HepG2 (cell line): Measurements from ENCODE around the gene THOP1. TPM values are rescaled to one million over a fixed set of nuclear protein-coding genes. Genes with fewer than 3 reads are reported as not detected.
A peak's percentile ranks its signal among the peaks of the same experiment; 100 is the strongest.

Experiments used
- DNMT3B ChIP-seq: conservative IDR thresholded peaks from 2 replicates; pipeline ENCODE4 v1.6.1; 2016; ENCODE audit warnings: missing biosample characterization, control low read depth
- EHMT2 ChIP-seq: fragments of 200-600 bp; sonication (generic); IDR thresholded peaks from 2 replicates; pipeline ENCODE4 v1.7.0; 2017; ENCODE audit warnings: antibody characterized with exemption, low read depth, low read length, borderline replicate concordance
- ETV5 ChIP-seq: IDR thresholded peaks from 2 replicates; pipeline ENCODE4 v1.6.1; 2018; ENCODE audit warnings: missing biosample characterization, missing genetic modification reagents, inconsistent platforms, borderline replicate concordance
- FOXP4 ChIP-seq: sonication (generic); formaldehyde crosslinking; IDR thresholded peaks from 2 replicates; pipeline ENCODE4 v1.4.0; 2020; ENCODE audit warnings: missing genetic modification reagents
- HMGA1 ChIP-seq: sonication (generic); formaldehyde crosslinking; conservative IDR thresholded peaks from 2 replicates; pipeline ENCODE4 v1.4.0; 2020; ENCODE audit warnings: missing genetic modification reagents
- NFATC3 ChIP-seq: sonication (generic); formaldehyde crosslinking; IDR thresholded peaks from 2 replicates; pipeline ENCODE4 v1.5.1; 2020; ENCODE audit warnings: mild to moderate bottlenecking, missing genetic modification reagents
- NFIB ChIP-seq: sonication (generic); formaldehyde crosslinking; IDR thresholded peaks from 2 replicates; pipeline ENCODE4 v1.9.0; 2021; ENCODE audit warnings: missing genetic modification reagents, mild to moderate bottlenecking, borderline replicate concordance
- NR2F6 ChIP-seq, 2 experiments: IDR thresholded peaks; 2 replicates each; pipeline ENCODE4 v1.6.1; 2016; ENCODE audit warnings: antibody characterized with exemption in 1 of 2, mild to moderate bottlenecking in 1 of 2
- PTBP1 ChIP-seq: fragments of 200-400 bp; formaldehyde crosslinking; IDR thresholded peaks from 2 replicates; pipeline ENCODE4 v1.6.1; 2018; ENCODE audit warnings: low read length, low read depth; ENCODE audit not compliant: poor library complexity, severe bottlenecking
- RXRB ChIP-seq: IDR thresholded peaks from 2 replicates; pipeline ENCODE4 v1.6.1; 2016; ENCODE audit warnings: borderline replicate concordance, missing genetic modification reagents, missing compliant biosample characterization
- TBP ChIP-seq: sonication (generic); formaldehyde crosslinking; IDR thresholded peaks from 2 replicates; pipeline ENCODE4 v1.5.0; 2020; ENCODE audit warnings: missing genetic modification reagents
- TMF1 ChIP-seq: sonication (generic); formaldehyde crosslinking; IDR thresholded peaks from 2 replicates; pipeline ENCODE4 v1.8.1; 2022; ENCODE audit warnings: low read depth, missing genetic modification reagents
- ZFP36L1 ChIP-seq: sonication (generic); formaldehyde crosslinking; IDR thresholded peaks from 2 replicates; pipeline ENCODE4 v1.8.0; 2022; ENCODE audit warnings: mild to moderate bottlenecking, missing genetic modification reagents, moderate library complexity
- ZNF256 ChIP-seq: sonication (generic); formaldehyde crosslinking; conservative IDR thresholded peaks from 2 replicates; pipeline ENCODE4 v1.4.0; 2020; ENCODE audit warnings: missing genetic modification reagents
- ZNF879 ChIP-seq: sonication (generic); formaldehyde crosslinking; IDR thresholded peaks from 2 replicates; pipeline ENCODE4 v1.8.1; 2023; ENCODE audit warnings: missing genetic modification reagents
- polyA plus RNA-seq, 8 experiments: library from polyadenylated mRNA; depleted of rRNA in 3 of 8; stranded (reverse) in 7 of 8; unstranded in 1 of 8; fragments of >200 nt; fragmentation: Illumina TruSeq in 4 of 8; extraction: Trizol in 4 of 8; gene quantifications; 2 replicates each; pipeline versions ENCODE4 v1.2.1 to v1.2.3, GENCODE V29; 2011 to 2016; ENCODE audit warnings: low read depth in 4 of 8, missing spikeins in 1 of 8, mixed read lengths in 1 of 8; ENCODE audit not compliant: insufficient read depth in 1 of 8
- total RNA-seq, 5 experiments: library from RNA; depleted of rRNA; stranded (reverse); fragments of >200 nt; fragmentation: Illumina TruSeq; extraction: Trizol; gene quantifications; 2 replicates each; pipeline ENCODE4 v1.2.3, GENCODE V29; 2016; ENCODE audit warnings: low read depth in 1 of 5
- TF ChIP-seq, protein P1 (sequence below): sonication (generic); formaldehyde crosslinking; IDR thresholded peaks from 2 replicates; pipeline ENCODE4 v1.4.0; 2020; ENCODE audit warnings: missing genetic modification reagents
- TF ChIP-seq, protein P2 (sequence below): IDR thresholded peaks from 2 replicates; pipeline ENCODE4 v1.6.1; 2012; ENCODE audit warnings: low read depth, low read length, improper control_type of control experiment
- TF ChIP-seq, protein P3 (sequence below): sonication (generic); formaldehyde crosslinking; IDR thresholded peaks from 2 replicates; pipeline ENCODE4 v1.4.0; 2020; ENCODE audit warnings: missing genetic modification reagents

Gene THOP1
- total and polyA plus RNA-seq, 2 of the 13 experiments (the other 11 are each of a cell fraction or from before 2014, with no cell fraction given): 74.4 to 116 TPM

DNA sequence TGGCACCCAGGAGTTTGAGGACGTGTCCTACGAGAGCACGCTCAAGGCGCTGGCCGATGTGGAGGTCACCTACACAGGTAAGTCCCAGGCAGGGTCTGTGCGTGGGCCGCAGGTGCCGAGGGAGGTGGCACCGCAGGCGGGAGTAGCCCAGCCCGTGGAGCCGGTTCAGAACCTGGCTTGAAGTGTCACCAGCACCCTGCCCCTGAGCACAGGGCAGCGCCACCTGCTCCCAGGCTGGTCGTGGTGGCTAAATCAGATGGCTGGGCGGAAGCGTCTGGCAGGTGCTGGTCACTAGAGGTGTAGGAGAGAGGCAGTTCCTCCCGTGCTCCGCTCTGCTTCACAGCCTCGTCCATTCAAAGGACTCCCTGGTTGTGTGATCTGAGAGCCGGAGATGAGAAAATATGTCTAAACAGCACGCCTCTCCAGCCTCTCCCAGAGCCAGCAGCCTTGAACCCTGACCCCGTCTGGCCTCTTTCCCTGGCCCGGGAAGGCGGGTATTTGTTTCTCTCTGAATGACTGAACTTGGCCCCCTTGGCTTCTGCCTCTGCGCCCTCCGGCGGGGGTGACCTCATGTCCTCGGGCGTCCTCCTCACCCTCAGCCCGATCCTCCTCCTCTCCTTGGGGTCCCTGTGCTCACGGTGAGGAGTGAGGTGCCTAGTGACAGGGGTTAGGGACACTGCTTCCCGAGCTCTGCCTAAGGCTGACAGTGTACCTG is 5.4 kb downstream of the THOP1 start (continued):
- TF ChIP-seq, protein P1, sequence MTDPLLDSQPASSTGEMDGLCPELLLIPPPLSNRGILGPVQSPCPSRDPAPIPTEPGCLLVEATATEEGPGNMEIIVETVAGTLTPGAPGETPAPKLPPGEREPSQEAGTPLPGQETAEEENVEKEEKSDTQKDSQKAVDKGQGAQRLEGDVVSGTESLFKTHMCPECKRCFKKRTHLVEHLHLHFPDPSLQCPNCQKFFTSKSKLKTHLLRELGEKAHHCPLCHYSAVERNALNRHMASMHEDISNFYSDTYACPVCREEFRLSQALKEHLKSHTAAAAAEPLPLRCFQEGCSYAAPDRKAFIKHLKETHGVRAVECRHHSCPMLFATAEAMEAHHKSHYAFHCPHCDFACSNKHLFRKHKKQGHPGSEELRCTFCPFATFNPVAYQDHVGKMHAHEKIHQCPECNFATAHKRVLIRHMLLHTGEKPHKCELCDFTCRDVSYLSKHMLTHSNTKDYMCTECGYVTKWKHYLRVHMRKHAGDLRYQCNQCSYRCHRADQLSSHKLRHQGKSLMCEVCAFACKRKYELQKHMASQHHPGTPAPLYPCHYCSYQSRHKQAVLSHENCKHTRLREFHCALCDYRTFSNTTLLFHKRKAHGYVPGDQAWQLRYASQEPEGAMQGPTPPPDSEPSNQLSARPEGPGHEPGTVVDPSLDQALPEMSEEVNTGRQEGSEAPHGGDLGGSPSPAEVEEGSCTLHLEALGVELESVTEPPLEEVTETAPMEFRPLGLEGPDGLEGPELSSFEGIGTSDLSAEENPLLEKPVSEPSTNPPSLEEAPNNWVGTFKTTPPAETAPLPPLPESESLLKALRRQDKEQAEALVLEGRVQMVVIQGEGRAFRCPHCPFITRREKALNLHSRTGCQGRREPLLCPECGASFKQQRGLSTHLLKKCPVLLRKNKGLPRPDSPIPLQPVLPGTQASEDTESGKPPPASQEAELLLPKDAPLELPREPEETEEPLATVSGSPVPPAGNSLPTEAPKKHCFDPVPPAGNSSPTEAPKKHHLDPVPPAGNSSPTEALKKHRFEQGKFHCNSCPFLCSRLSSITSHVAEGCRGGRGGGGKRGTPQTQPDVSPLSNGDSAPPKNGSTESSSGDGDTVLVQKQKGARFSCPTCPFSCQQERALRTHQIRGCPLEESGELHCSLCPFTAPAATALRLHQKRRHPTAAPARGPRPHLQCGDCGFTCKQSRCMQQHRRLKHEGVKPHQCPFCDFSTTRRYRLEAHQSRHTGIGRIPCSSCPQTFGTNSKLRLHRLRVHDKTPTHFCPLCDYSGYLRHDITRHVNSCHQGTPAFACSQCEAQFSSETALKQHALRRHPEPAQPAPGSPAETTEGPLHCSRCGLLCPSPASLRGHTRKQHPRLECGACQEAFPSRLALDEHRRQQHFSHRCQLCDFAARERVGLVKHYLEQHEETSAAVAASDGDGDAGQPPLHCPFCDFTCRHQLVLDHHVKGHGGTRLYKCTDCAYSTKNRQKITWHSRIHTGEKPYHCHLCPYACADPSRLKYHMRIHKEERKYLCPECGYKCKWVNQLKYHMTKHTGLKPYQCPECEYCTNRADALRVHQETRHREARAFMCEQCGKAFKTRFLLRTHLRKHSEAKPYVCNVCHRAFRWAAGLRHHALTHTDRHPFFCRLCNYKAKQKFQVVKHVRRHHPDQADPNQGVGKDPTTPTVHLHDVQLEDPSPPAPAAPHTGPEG (CRISPR knock-in tag): 0 out of 2 replicates have a peak, but pooled peaks have one; percentile 63
- TF ChIP-seq NFATC3 (CRISPR knock-in tag) (no peak), NFIB (no peak), RXRB (CRISPR knock-in tag) (peak; percentile 99), FOXP4 (CRISPR knock-in tag) (peak; percentile 80), HMGA1 (CRISPR knock-in tag) (no peak), NR2F6 (IDR thresholded peaks at IDR 0.05) (peak; percentile 96), NR2F6 (CRISPR knock-in tag; IDR thresholded peaks at IDR 0.05) (peak; percentile 98), ZNF879 (CRISPR knock-in tag) (no peak), EHMT2 (no peak), ZFP36L1 (CRISPR knock-in tag) (0 out of 2 replicates have a peak, but pooled peaks have one; percentile 55), ETV5 (CRISPR knock-in tag) (peak; percentile 63; the same call in 1 of the 2 replicates), ZNF256 (CRISPR knock-in tag) (no peak), PTBP1 (no peak), DNMT3B (CRISPR knock-in tag) (no peak), TMF1 (CRISPR knock-in tag) (no peak), TBP (CRISPR knock-in tag) (no peak)
- TF ChIP-seq, protein P2, sequence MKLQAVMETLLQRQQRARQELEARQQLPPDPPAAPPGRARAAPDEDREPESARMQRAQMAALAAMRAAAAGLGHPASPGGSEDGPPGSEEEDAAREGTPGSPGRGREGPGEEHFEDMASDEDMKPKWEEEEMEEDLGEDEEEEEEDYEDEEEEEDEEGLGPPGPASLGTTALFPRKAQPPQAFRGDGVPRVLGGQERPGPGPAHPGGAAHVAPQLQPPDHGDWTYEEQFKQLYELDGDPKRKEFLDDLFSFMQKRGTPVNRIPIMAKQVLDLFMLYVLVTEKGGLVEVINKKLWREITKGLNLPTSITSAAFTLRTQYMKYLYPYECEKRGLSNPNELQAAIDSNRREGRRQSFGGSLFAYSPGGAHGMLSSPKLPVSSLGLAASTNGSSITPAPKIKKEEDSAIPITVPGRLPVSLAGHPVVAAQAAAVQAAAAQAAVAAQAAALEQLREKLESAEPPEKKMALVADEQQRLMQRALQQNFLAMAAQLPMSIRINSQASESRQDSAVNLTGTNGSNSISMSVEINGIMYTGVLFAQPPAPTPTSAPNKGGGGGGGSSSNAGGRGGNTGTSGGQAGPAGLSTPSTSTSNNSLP: no peak
- TF ChIP-seq, protein P3, sequence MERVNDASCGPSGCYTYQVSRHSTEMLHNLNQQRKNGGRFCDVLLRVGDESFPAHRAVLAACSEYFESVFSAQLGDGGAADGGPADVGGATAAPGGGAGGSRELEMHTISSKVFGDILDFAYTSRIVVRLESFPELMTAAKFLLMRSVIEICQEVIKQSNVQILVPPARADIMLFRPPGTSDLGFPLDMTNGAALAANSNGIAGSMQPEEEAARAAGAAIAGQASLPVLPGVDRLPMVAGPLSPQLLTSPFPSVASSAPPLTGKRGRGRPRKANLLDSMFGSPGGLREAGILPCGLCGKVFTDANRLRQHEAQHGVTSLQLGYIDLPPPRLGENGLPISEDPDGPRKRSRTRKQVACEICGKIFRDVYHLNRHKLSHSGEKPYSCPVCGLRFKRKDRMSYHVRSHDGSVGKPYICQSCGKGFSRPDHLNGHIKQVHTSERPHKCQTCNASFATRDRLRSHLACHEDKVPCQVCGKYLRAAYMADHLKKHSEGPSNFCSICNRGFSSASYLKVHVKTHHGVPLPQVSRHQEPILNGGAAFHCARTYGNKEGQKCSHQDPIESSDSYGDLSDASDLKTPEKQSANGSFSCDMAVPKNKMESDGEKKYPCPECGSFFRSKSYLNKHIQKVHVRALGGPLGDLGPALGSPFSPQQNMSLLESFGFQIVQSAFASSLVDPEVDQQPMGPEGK (CRISPR knock-in tag): peak; percentile 76
